Ecto neural progenitor cell (in vitro differentiated cells): ENCODE results near the gene NCBP2.
"Not testable (repeated sequence)": the region's sequence is repeated elsewhere in the genome, so short reads cannot be mapped to it uniquely, and the experiment has no call there.

Experiments used
- DNase-seq: peaks from one replicate; pipeline ENCODE4 v3.0.0-alpha.2; 2018; ENCODE audit warnings: low spot score

NCBP2 gene

GRCh38 chr3:196968233-196969133 lies 26.2 kb upstream of the NCBP2 start, which contains the start of gene PIGZ:
Gene PIGZ, minus strand, starts transcription at chr3:196968833. Its CDS starts 16,802 bp downstream, at chr3:196952031.
- DNase-seq = peak; percentile 65

- DNase-seq = no peak
Measured at GRCh38 chr3:196967412-196968232, 25.3 kb upstream of the NCBP2 start.

- DNase-seq = no peak
Measured at GRCh38 chr3:196966526-196967401, 24.4 kb upstream of the NCBP2 start.

- no peak for DNase-seq
Measured at GRCh38 chr3:196965804-196966173, 23.5 kb upstream of the NCBP2 start.

- no peak for DNase-seq
Measured at GRCh38 chr3:196965112-196965803, 22.9 kb upstream of the NCBP2 start.

GRCh38 chr3:196963631-196963953 lies 21.3 kb upstream of the NCBP2 start:
- no peak for DNase-seq

- DNase-seq = no peak
Measured at GRCh38 chr3:196962930-196963630, 20.8 kb upstream of the NCBP2 start.

GRCh38 chr3:196962108-196962929 lies 20.0 kb upstream of the NCBP2 start:
- DNase-seq = no peak

- DNase-seq = no peak
Measured at GRCh38 chr3:196954832-196955231, 12.5 kb upstream of the NCBP2 start.

GRCh38 chr3:196951371-196951770 lies 9.0 kb upstream of the NCBP2 start:
- DNase-seq = no peak

GRCh38 chr3:196949750-196950149 lies 7.4 kb upstream of the NCBP2 start:
- DNase-seq = no peak

- no peak for DNase-seq
Measured at GRCh38 chr3:196949285-196949619, 6.9 kb upstream of the NCBP2 start.

- DNase-seq = no peak
Measured at GRCh38 chr3:196948442-196949284, 6.3 kb upstream of the NCBP2 start.

GRCh38 chr3:196947860-196948441 lies 5.6 kb upstream of the NCBP2 start:
- DNase-seq = no peak

GRCh38 chr3:196947136-196947859 lies 5.0 kb upstream of the NCBP2 start:
- DNase-seq = no peak

- DNase-seq = not testable (repeated sequence)
Measured at GRCh38 chr3:196944037-196944790, 1.9 kb upstream of the NCBP2 start.

- DNase-seq = peak; percentile 61
Measured at GRCh38 chr3:196942915-196943277, 568 bp upstream of the NCBP2 start.
